HepG2 (cell line): ENCODE results near the gene PACSIN1. TPM values are rescaled to one million over a fixed set of nuclear protein-coding genes. Genes with fewer than 3 reads are reported as not detected.

Source experiments
- ARNTL ChIP-seq: sonication (generic); formaldehyde crosslinking; IDR thresholded peaks from 2 replicates; pipeline ENCODE4 v1.4.0; 2020; ENCODE audit warnings: mild to moderate bottlenecking, missing genetic modification reagents
- CAMTA2 ChIP-seq: sonication (generic); formaldehyde crosslinking; IDR thresholded peaks from 2 replicates; pipeline ENCODE4 v1.4.0; 2020; ENCODE audit warnings: mild to moderate bottlenecking, missing genetic modification reagents, borderline replicate concordance
- FOXP1 ChIP-seq, 2 experiments: fragments of 450-650 bp in 1 of 2; IDR thresholded peaks; 2 replicates each; pipeline ENCODE4 v1.6.1; 2017 to 2018; ENCODE audit warnings: antibody characterized with exemption in 1 of 2
- IKZF4 ChIP-seq: sonication (generic); formaldehyde crosslinking; IDR thresholded peaks from 2 replicates; pipeline ENCODE4 v1.5.1; 2020; ENCODE audit warnings: borderline replicate concordance, mild to moderate bottlenecking, low read depth, missing genetic modification reagents; ENCODE audit errors: not compliant biosample characterization
- MTA1 ChIP-seq: sonication (generic); formaldehyde crosslinking; IDR thresholded peaks from 2 replicates; pipeline ENCODE4 v1.4.0; 2020; ENCODE audit warnings: missing genetic modification reagents, mild to moderate bottlenecking, borderline replicate concordance
- REPIN1 ChIP-seq: sonication (generic); formaldehyde crosslinking; IDR thresholded peaks from 2 replicates; pipeline ENCODE4 v1.8.0; 2022; ENCODE audit warnings: missing genetic modification reagents, low read depth, mild to moderate bottlenecking, borderline replicate concordance
- SAFB2 ChIP-seq: sonication (generic); formaldehyde crosslinking; IDR thresholded peaks from 2 replicates; pipeline ENCODE4 v1.5.1; 2020; ENCODE audit warnings: missing genetic modification reagents, low read depth, mild to moderate bottlenecking, borderline replicate concordance
- SMYD3 ChIP-seq: sonication (generic); formaldehyde crosslinking; IDR thresholded peaks from 2 replicates; pipeline ENCODE4 v1.8.1; 2023; ENCODE audit warnings: mild to moderate bottlenecking, missing genetic modification reagents
- SP4 ChIP-seq: sonication (generic); formaldehyde crosslinking; IDR thresholded peaks from 2 replicates; pipeline ENCODE4 v1.8.1; 2023; ENCODE audit warnings: mild to moderate bottlenecking, missing genetic modification reagents
- ZBTB7A ChIP-seq: sonication (generic); formaldehyde crosslinking; IDR thresholded peaks from 2 replicates; pipeline ENCODE4 v1.8.0; 2022; ENCODE audit warnings: mild to moderate bottlenecking, missing genetic modification reagents
- ZNF101 ChIP-seq: sonication (generic); formaldehyde crosslinking; IDR thresholded peaks from 2 replicates; pipeline ENCODE4 v1.4.0; 2020; ENCODE audit warnings: mild to moderate bottlenecking, low read depth, missing genetic modification reagents, borderline replicate concordance
- ZNF350 ChIP-seq: sonication (generic); formaldehyde crosslinking; IDR thresholded peaks from 2 replicates; pipeline ENCODE4 v1.4.0; 2020; ENCODE audit warnings: mild to moderate bottlenecking, low read depth, missing genetic modification reagents, borderline replicate concordance
- ZNF430 ChIP-seq: sonication (generic); formaldehyde crosslinking; IDR thresholded peaks from 2 replicates; pipeline ENCODE4 v1.9.0; 2021; ENCODE audit warnings: mild to moderate bottlenecking, missing genetic modification reagents
- ZNF552 ChIP-seq: sonication (generic); formaldehyde crosslinking; IDR thresholded peaks from 2 replicates; pipeline ENCODE4 v1.9.0; 2022; ENCODE audit warnings: missing genetic modification reagents, mild to moderate bottlenecking, borderline replicate concordance
- ZNF614 ChIP-seq: IDR thresholded peaks from 2 replicates; pipeline ENCODE4 v1.6.1; 2018; ENCODE audit warnings: missing biosample characterization, missing genetic modification reagents, inconsistent platforms, borderline replicate concordance
- ZNF672 ChIP-seq: sonication (generic); formaldehyde crosslinking; IDR thresholded peaks from 2 replicates; pipeline ENCODE4 v1.8.1; 2022; ENCODE audit warnings: missing genetic modification reagents
- ZNF749 ChIP-seq: sonication (generic); formaldehyde crosslinking; IDR thresholded peaks from 2 replicates; pipeline ENCODE4 v1.8.0; 2022; ENCODE audit warnings: mild to moderate bottlenecking, missing genetic modification reagents, moderate library complexity, borderline replicate concordance
- ZNF768 ChIP-seq: sonication (generic); formaldehyde crosslinking; IDR thresholded peaks from 2 replicates; pipeline ENCODE4 v1.4.0; 2020; ENCODE audit warnings: missing genetic modification reagents
- ZSCAN29 ChIP-seq: sonication (generic); formaldehyde crosslinking; conservative IDR thresholded peaks from 2 replicates; pipeline ENCODE4 v1.4.0; 2020; ENCODE audit warnings: mild to moderate bottlenecking, missing genetic modification reagents
- polyA plus RNA-seq, 8 experiments: library from polyadenylated mRNA; depleted of rRNA in 3 of 8; stranded (reverse) in 7 of 8; unstranded in 1 of 8; fragments of >200 nt; fragmentation: Illumina TruSeq in 4 of 8; extraction: Trizol in 4 of 8; gene quantifications; 2 replicates each; pipeline versions ENCODE4 v1.2.1 to v1.2.3, GENCODE V29; 2011 to 2016; ENCODE audit warnings: low read depth in 4 of 8, missing spikeins in 1 of 8, mixed read lengths in 1 of 8; ENCODE audit not compliant: insufficient read depth in 1 of 8
- total RNA-seq, 5 experiments: library from RNA; depleted of rRNA; stranded (reverse); fragments of >200 nt; fragmentation: Illumina TruSeq; extraction: Trizol; gene quantifications; 2 replicates each; pipeline ENCODE4 v1.2.3, GENCODE V29; 2016; ENCODE audit warnings: low read depth in 1 of 5
- TF ChIP-seq, protein P1 (sequence below): sonication (generic); formaldehyde crosslinking; IDR thresholded peaks from 2 replicates; pipeline ENCODE4 v1.4.0; 2020; ENCODE audit warnings: mild to moderate bottlenecking, missing genetic modification reagents
- TF ChIP-seq, protein P2 (sequence below): sonication (generic); IDR thresholded peaks from 2 replicates; pipeline ENCODE4 v1.6.1; 2016; ENCODE audit warnings: low read depth, borderline replicate concordance
- TF ChIP-seq, protein P3 (sequence below): IDR thresholded peaks from 2 replicates; pipeline ENCODE4 v1.6.1; 2018; ENCODE audit warnings: missing genetic modification reagents
- TF ChIP-seq, protein P4 (sequence below): sonication (generic); formaldehyde crosslinking; IDR thresholded peaks from 2 replicates; pipeline ENCODE4 v1.5.0; 2020; ENCODE audit warnings: mild to moderate bottlenecking, missing genetic modification reagents

Gene PACSIN1
- total and polyA plus RNA-seq, 2 of the 13 experiments (the other 11 are each of a cell fraction or from before 2014, with no cell fraction given), result not detected

DNA sequence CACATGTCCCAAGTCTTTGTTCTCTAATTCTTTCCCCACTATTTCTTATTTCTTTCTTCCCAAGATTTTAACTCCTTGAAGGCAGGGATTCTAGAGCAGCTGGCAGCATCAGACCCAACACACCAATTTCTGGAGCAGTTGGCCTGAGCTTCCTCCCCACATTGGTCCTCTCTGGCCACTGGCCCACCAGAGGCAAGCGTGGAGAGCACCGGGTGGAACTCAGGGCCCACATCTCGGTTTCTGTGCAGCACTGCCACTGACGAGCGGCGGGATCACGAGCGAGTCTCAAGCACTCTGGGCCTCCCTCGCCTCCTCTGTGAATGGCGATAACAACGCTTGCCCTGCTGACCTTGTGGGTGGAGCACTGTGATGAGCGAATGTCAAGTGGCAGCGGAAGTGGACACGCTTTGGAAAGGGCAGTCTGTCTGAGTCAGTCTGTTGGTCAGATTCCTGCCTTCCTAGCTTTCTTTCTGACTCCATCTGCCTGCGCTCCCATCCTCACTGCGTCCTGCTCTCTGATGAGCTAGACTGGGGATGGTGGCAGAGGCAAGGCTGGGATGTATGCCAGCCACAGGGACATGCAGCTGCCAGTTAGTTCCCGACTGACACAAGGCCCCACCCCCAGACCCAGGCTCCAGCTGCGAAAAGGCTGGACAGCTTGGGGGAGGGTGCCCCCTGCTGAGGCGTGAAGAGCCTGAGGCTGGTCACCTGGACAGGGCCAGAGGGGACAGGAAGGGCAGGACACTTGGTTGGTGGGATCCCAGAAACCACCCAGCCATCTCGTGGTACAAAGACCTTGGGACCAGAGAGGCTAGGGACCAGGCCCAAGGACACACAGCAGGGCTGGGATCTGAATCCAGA is 94.7 kb downstream of the PACSIN1 start (continued):
- TF ChIP-seq, protein P1, sequence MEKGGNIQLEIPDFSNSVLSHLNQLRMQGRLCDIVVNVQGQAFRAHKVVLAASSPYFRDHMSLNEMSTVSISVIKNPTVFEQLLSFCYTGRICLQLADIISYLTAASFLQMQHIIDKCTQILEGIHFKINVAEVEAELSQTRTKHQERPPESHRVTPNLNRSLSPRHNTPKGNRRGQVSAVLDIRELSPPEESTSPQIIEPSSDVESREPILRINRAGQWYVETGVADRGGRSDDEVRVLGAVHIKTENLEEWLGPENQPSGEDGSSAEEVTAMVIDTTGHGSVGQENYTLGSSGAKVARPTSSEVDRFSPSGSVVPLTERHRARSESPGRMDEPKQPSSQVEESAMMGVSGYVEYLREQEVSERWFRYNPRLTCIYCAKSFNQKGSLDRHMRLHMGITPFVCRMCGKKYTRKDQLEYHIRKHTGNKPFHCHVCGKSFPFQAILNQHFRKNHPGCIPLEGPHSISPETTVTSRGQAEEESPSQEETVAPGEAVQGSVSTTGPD (CRISPR knock-in tag), result no peak
- no peak for TF ChIP-seq SAFB2
- TF ChIP-seq REPIN1 (CRISPR knock-in tag), result no peak
- TF ChIP-seq MTA1 (CRISPR knock-in tag), result peak; percentile 87; the same call in 1 of the 2 replicates
- 0 out of 2 replicates have a peak, but pooled peaks have one; percentile 34 for TF ChIP-seq SP4 (CRISPR knock-in tag)
- no peak for TF ChIP-seq CAMTA2 (CRISPR knock-in tag)
- peak; percentile 63; the same call in 1 of the 2 replicates for TF ChIP-seq ZSCAN29 (CRISPR knock-in tag)
- no peak; the same call in 1 of the 2 replicates for TF ChIP-seq ZNF614 (CRISPR knock-in tag)
- TF ChIP-seq, protein P2, sequence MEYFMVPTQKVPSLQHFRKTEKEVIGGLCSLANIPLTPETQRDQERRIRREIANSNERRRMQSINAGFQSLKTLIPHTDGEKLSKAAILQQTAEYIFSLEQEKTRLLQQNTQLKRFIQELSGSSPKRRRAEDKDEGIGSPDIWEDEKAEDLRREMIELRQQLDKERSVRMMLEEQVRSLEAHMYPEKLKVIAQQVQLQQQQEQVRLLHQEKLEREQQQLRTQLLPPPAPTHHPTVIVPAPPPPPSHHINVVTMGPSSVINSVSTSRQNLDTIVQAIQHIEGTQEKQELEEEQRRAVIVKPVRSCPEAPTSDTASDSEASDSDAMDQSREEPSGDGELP, result peak; percentile 83
- no peak for TF ChIP-seq ZBTB7A
- TF ChIP-seq ZNF768 (CRISPR knock-in tag), result peak; percentile 100
- TF ChIP-seq ZNF101, result 0 out of 2 replicates have a peak, but pooled peaks have one; percentile 61
- TF ChIP-seq ZNF350 (CRISPR knock-in tag), result peak; percentile 68
- TF ChIP-seq, protein P3, sequence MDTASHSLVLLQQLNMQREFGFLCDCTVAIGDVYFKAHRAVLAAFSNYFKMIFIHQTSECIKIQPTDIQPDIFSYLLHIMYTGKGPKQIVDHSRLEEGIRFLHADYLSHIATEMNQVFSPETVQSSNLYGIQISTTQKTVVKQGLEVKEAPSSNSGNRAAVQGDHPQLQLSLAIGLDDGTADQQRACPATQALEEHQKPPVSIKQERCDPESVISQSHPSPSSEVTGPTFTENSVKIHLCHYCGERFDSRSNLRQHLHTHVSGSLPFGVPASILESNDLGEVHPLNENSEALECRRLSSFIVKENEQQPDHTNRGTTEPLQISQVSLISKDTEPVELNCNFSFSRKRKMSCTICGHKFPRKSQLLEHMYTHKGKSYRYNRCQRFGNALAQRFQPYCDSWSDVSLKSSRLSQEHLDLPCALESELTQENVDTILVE (CRISPR knock-in tag), result no peak
- 0 out of 2 replicates have a peak, but pooled peaks have one; percentile 33 for TF ChIP-seq ARNTL
- TF ChIP-seq ZNF749 (CRISPR knock-in tag), result no peak
- TF ChIP-seq FOXP1 (IDR thresholded peaks at IDR 0.05), result no peak
- TF ChIP-seq FOXP1 (CRISPR knock-in tag; IDR thresholded peaks at IDR 0.05), result no peak
- no peak for TF ChIP-seq ZNF672
- TF ChIP-seq SMYD3 (CRISPR knock-in tag), result peak; percentile 24; the same call in 1 of the 2 replicates
- no peak for TF ChIP-seq ZNF430 (CRISPR knock-in tag)
- TF ChIP-seq IKZF4, result no peak
- TF ChIP-seq, protein P4, sequence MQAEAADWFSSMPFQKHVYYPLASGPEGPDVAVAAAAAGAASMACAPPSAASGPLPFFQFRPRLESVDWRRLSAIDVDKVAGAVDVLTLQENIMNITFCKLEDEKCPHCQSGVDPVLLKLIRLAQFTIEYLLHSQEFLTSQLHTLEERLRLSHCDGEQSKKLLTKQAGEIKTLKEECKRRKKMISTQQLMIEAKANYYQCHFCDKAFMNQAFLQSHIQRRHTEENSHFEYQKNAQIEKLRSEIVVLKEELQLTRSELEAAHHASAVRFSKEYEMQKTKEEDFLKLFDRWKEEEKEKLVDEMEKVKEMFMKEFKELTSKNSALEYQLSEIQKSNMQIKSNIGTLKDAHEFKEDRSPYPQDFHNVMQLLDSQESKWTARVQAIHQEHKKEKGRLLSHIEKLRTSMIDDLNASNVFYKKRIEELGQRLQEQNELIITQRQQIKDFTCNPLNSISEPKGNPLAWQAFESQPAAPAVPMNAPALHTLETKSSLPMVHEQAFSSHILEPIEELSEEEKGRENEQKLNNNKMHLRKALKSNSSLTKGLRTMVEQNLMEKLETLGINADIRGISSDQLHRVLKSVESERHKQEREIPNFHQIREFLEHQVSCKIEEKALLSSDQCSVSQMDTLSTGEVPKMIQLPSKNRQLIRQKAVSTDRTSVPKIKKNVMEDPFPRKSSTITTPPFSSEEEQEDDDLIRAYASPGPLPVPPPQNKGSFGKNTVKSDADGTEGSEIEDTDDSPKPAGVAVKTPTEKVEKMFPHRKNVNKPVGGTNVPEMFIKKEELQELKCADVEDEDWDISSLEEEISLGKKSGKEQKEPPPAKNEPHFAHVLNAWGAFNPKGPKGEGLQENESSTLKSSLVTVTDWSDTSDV (CRISPR knock-in tag), result no peak
- TF ChIP-seq ZNF552 (CRISPR knock-in tag), result no peak
